Measurements from ENCODE around the gene SPDYE3. TPM values are rescaled to one million over a fixed set of nuclear protein-coding genes. Genes with fewer than 3 reads are reported as not detected.

The SPDYE3 gene

DNA sequence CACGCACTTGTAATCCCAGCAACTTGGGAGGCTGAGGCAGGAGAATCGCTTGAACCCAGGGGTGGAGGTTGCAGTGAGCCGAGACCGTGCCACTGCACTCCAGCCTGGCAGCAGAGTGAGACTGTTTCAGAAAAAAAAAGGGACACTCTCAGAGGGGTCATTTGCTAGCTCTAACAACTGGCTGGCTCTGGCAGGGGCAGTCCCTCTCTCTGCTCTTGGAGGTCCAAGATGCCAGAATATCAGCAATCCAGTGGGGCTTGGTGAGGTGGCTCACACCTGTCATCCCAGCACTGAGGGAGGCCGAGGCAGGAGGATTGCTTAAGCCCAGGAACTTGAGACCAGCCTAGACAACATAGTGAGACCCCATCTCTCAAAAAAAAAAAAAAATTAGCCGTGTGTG is 63.2 kb downstream of the SPDYE3 start:
- Histone ChIP-seq H3K4me1 (ENCODE audit: control insufficient read depth, low read depth, low read length) (no peaks in the 10 kb centered on the region), H2BK5ac (ENCODE audit: low read length) (no peak overlapping the region), H3K18ac (ENCODE audit: low read length) (no peak overlapping the region), H3K9ac (ENCODE audit: low read length) (no peak overlapping the region), H4K8ac (ENCODE audit: low read depth, low read length) (no peak overlapping the region), H3K79me2 (ENCODE audit: control insufficient read depth, insufficient read depth, low read length) (no peaks in the 10 kb centered on the region), H3K27ac (ENCODE audit: low read depth, low read length) (no peak overlapping the region), H2BK120ac (ENCODE audit: low read depth, low read length) (no peak overlapping the region), H3K27me3 (ENCODE audit: insufficient read depth, low read length, poor library complexity) (no peaks in the 10 kb centered on the region), H4K5ac (ENCODE audit: low read length) (no peak overlapping the region), H2AK5ac (ENCODE audit: low read length) (no peak overlapping the region), H3K4ac (ENCODE audit: low read depth, low read length) (no peak overlapping the region), H2BK15ac (replicated peaks; ENCODE audit: low read depth) (no peak overlapping the region), H3K79me1 (ENCODE audit: low read length) (no peaks in the 10 kb centered on the region), H3K36me3 (ENCODE audit: control insufficient read depth, insufficient read depth, low read length) (no peaks in the 10 kb centered on the region), H3K56ac (ENCODE audit: low read length) (no peak overlapping the region), H3K23ac (ENCODE audit: low read length) (no peak overlapping the region), H3K4me3 (ENCODE audit: low read length) (no peak overlapping the region), H3K4me2 (ENCODE audit: low read length) (no peak overlapping the region)
- no CpG with 5 or more reads among the region's 6 CpGs for WGBS (ENCODE audit: extremely low coverage, insufficient coverage, low lambda C conversion rate)
- DNase-seq: no peak

DNA sequence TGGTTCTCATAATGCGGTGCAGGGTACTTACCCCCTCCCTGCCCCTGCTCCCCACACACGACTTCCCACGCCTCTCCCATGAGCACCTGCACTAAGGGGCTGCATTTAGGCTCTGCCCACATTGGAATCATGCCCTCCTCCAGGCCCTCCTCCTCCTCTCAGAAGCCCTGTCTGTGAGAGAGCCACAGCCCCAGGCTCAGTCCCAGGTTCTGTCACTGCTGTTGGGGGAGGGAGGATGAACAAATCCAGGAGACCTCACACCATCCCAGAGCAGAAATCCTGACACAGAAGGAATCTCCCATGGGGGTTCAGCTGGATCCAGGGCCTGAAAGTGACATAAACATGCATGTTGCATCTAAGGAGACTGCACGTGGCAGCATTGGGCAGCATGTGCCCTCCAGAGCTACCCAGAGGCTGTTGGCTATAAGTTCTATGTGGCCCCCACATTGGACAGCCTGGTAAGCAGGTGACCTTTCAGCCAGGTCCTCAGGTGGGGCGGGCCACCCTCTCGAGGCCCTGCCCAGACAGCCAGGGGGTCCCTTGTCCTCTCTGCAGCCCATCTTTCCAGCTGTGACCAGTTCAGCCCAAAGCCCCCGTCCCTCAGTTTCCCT is 64.2 kb downstream of the SPDYE3 start:
- H3K18ac ChIP-seq (ENCODE audit: low read length): no peak overlapping the region
- no peak overlapping the region for H2BK120ac ChIP-seq (ENCODE audit: low read depth, low read length)
- no peak overlapping the region for H3K4me3 ChIP-seq (ENCODE audit: low read length)
- peak; percentile 24 for DNase-seq
- H3K56ac ChIP-seq (ENCODE audit: low read length): no peak overlapping the region
- no peak overlapping the region for H3K4me2 ChIP-seq (ENCODE audit: low read length)
- H3K9ac ChIP-seq (ENCODE audit: low read length): no peak overlapping the region
- H4K8ac ChIP-seq (ENCODE audit: low read depth, low read length): no peak overlapping the region
- H3K4me1 ChIP-seq (ENCODE audit: control insufficient read depth, low read depth, low read length): no peaks in the 10 kb centered on the region
- no peak overlapping the region for H3K4ac ChIP-seq (ENCODE audit: low read depth, low read length)
- no peaks in the 10 kb centered on the region for H3K79me2 ChIP-seq (ENCODE audit: control insufficient read depth, insufficient read depth, low read length)
- WGBS (ENCODE audit: extremely low coverage, insufficient coverage, low lambda C conversion rate): no CpG with 5 or more reads among the region's 7 CpGs
- no peaks in the 10 kb centered on the region for H3K36me3 ChIP-seq (ENCODE audit: control insufficient read depth, insufficient read depth, low read length)
- no peak overlapping the region for H2BK5ac ChIP-seq (ENCODE audit: low read length)
- no peaks in the 10 kb centered on the region for H3K79me1 ChIP-seq (ENCODE audit: low read length)
- H2BK15ac ChIP-seq (replicated peaks; ENCODE audit: low read depth): no peak overlapping the region
- no peak overlapping the region for H3K23ac ChIP-seq (ENCODE audit: low read length)
- H3K27me3 ChIP-seq (ENCODE audit: insufficient read depth, low read length, poor library complexity): no peaks in the 10 kb centered on the region
- H3K27ac ChIP-seq (ENCODE audit: low read depth, low read length): no peak overlapping the region
- no peak overlapping the region for H4K5ac ChIP-seq (ENCODE audit: low read length)
- no peak overlapping the region for H2AK5ac ChIP-seq (ENCODE audit: low read length)

Small RNA genes within 50 kb of the gene (small RNA-seq; reads per million reads assigned to genes)
- not detected for gene RF00019 (ENCODE audit: insufficient read depth)
